Fibroblast of skin of left quadriceps (primary cell): ENCODE data around the gene DYSF.

Source experiments
- DNase-seq, 2 experiments: peaks; one replicate each; pipeline ENCODE4 v3.0.0-alpha.2; 2013; ENCODE audit warnings: low read depth in 2 of 2

Gene DYSF

GRCh38 chr2:71502941-71503738, 49.8 kb downstream of the DYSF start:
- DNase-seq, result no peak

DNA sequence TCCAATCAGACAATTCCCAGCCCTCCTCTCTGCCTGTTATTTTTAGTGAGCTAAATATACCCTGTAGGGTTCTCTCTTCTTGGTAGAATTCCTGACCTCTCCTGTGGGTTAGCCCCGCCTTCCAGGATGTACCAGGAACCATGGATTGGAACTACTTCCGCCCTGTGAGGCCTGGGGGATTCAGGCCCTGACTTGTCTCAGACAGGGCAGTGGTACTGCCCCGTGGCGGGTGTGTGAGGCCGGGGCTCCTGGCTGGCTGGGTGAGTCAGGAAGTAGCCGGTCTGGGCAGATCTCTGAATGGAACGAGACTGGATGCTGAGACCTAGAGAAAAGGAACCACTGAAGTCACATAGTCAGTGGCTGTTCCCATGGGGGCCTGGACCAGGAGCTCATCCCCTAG, 50.5 kb downstream of the DYSF start:
- no peak for DNase-seq

DNA sequence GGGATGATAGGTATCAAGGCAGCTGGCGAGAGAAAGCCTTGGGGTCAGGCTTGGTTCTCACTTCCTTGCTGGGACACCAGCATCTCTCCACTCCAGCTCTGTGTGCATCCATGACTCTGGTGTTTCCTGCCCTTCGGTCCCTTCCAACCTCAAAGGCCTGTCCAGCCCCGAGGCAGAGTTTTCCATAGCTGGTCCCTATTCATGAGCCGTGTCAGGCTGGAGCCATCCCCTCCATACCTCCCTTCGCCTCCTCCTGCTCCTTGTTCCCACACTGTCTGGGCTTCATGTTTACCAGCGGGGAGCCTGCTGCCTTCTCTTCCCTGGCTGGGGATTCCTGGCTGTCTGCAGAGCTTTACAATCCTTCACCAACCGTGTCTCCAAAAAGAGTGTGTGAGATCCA, 51.2 kb downstream of the DYSF start:
- DNase-seq, result no peak

DNA sequence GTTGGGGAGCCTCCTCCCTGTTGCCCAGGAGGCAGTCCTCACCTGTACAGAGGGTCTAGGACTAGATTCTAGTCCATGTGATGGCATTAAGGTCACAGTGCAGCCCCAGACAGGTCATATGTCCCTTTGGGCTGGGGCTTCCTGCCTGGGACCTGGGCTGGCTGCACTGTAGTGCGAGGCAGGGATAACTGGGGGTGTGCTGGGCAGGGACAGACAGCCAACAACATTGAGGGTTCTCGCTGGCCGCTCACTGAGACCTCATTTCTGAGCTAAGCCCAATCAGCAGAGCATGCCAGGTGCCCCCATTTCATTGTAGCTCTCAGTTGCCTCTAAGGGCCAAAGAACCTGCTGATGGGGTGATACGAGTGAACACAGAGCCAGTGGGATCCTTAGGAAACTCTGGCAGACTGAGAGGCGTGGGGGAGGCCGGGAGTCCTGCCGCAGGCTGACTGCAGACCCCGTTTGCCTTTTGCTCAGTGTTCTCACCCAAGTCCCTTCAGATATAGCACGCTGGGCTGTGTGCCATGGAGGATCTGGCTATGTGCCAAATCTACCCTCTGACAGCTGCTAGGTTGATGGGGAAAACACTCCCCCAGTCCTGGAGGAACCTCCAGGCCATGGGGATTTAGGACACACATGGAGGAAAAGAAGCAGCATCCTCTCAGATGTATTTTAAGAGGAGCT, 51.9 kb downstream of the DYSF start:
- no peak for DNase-seq

DNA sequence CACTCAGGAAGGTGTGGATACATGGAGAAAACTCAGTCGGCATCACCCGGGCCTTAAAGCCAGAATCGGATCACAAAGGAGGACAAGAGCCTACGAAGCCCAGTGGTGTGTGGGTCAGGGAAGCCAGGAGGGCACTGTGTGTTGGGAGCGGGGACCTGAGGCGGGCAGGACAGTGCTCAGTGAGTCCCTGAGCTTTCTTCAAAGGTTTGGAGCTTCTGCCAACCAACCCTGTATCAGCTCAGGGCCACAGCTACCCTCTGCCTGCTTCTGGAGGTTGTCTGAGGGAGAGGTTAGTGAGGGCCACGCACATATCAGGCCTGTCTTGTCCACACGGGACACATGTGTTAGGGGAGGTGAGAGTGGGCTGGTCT, 52.4 kb downstream of the DYSF start:
- no peak for DNase-seq

DNA sequence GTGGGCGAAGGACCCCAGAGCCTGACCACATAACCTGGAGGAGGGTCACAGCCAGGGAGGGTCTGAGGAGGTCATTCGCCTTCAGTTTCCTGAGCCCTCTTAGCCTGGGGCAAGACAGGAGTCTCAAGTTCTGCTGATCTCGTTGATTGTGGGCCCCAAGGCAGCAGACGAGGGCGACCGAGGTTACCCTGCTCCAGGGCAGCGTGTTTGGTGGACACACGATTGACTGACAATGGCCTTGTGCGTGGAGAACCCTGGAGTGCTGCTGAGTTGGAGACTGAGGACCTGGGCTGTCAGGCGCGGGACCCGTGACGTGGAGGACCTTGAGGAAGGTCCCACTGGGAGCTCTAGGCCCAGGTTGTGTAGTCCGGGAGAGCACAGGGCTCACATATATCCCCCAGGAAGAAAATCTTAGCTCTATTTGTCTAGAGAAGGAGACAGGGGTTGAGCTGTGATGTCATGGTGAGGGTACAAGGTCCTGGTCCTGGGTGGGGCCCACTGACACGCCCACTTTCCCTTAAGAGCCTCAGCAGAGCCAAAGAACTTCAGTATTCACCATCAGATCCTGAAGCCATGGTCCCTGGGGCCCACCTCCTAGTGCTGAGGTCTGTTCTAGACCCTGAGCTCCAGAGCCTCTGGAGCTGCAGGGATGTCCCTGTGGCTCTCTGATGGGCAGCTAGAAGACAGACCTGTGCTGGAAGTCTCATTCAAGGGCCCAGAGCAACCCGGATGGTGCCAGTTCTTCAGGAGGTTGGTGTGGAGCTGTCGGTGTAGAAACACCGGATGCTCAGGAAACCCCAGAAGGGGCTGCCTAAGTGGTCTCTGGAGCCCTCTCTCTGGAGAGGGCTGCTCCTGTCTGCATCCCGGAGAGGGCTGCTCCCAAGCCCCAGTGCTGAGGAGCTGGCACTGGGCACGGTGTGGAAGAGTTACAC, 53.1 kb downstream of the DYSF start:
- no peak for DNase-seq

DNA sequence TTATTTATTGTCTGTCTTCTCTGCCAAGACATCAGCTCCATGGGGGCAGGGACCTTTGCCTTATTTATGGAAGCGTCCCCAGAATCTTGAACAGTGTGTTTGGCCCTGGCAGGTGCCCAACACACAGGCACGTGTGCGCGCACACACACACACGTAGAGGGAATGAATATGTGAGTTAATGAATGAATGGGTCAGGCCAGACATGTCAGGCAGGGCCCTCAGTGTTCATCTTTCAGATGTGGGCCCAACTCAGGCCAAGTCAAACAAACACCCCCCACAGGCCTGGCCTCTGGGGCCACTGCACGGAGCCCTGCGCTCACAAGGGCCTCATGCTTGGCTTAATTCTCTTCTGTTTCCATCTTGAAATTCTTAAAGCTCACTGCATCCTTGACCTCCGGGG, 54.1 kb downstream of the DYSF start:
- DNase-seq, result no peak

DNA sequence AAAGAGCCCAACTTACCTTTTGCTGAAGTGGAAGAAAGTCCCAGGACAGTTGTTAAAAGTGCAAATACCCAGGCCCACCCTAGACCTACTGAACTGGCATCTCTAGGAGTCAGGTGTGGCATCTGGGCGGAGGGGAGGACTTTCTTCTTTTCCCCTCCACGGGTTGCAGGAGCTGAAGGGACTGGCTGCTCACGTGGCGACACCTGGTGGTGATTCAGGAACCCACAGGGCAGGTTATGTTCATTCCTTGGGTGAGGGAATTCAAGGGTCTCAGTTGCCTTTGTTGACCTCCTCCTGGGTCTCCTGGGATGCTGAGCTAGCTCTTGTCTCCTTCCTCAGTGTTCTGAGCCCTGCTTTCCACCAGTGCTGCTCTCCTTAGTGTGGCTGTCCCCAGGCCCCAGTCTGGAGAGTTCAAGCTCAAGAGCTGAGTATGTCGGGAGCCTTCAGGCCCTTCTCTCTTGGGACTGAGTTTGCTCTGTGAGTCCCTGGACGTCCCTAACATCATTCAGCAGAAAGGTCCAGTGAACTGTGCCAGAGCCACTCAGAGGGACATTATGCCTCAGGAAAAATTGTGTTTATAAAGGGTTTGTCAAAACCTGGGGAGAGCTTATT, 56.9 kb downstream of the DYSF start:
- peak in 1 of 2 experiments; percentile 7 for DNase-seq

DNA sequence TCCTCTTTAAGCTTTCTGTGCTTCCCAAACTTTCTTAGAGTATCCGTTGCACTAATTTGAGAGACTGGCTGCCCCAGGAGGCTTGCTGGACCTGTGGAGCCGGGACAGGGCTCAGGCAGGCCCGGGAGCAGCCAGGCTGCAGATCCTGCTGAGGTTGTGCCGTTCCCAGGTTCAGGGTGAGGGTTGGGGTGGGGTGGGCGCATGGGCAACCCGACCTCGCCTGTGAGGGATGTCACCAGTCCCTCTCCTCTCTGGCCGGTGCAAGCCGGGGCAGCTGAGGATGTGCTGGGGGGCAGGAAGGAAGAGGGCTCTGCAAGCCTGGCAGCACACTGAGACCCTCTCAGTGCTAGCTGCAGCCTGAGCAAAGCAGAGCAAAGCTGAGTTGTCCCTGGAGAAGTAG, 57.6 kb downstream of the DYSF start:
- no peak for DNase-seq

DNA sequence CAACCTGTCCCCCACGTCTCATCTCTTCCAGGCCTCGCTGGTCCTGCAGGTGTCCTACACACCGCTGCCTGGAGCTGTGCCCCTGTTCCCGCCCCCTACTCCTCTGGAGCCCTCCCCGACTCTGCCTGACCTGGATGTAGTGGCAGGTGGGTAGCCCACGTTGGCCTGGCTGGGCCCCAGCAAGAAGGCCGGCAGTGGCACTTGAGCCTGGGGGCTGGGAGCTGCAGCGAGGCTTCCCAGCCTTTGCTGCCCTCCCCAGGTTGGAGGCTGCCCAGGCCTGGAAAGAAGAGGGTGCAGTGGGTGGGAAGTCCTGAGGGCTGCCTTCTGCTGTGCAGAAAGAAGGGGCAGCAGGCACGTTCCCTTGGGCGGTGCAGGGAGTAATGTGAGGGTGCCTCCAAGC, 58.4 kb downstream of the DYSF start:
- no peak for DNase-seq

- no peak for DNase-seq
Measured at GRCh38 chr2:71512386-71512785, 59.0 kb downstream of the DYSF start.

- DNase-seq, result no peak
Measured at GRCh38 chr2:71513096-71513495, 59.7 kb downstream of the DYSF start.

DNA sequence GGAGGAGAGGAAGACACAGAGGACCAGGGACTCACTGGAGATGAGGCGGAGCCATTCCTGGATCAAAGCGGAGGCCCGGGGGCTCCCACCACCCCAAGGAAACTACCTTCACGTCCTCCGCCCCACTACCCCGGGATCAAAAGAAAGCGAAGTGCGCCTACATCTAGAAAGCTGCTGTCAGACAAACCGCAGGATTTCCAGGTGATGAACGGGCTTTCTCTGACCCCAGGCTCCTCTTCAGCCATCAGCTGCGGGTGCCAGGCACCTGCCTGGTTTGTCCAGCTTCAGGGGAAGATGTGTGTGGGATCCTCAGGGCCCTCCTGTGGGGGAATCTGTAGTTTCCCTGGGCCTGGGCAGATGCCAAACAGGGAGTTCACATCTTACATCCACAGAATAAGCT, 60.4 kb downstream of the DYSF start:
- no peak for DNase-seq

- DNase-seq, result no peak
Measured at GRCh38 chr2:71516253-71516888, 63.0 kb downstream of the DYSF start.

DNA sequence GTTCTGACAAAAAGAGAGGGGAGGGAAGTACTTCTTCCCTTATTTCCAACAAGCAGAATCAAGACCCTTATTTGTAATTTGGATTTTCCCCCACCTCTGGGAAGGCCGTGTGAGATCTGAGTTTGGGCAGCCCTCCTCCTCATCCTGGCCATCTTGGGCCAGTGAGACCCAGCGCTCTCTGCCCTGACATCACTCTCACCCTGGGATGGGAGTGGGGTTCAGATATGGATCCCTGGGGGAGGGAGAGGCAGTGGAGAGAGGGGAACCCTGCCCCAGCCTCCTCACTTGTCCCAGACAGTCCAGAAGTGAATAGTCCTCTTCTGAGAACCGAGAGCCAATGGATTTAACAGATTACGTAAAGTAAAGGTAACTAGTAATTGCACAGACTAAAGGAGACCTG, 64.5 kb downstream of the DYSF start:
- no peak for DNase-seq

- no peak for DNase-seq
Measured at GRCh38 chr2:71521436-71521950, 68.1 kb downstream of the DYSF start.

- DNase-seq, result no peak
Measured at GRCh38 chr2:71524476-71524875, 71.1 kb downstream of the DYSF start.

DNA sequence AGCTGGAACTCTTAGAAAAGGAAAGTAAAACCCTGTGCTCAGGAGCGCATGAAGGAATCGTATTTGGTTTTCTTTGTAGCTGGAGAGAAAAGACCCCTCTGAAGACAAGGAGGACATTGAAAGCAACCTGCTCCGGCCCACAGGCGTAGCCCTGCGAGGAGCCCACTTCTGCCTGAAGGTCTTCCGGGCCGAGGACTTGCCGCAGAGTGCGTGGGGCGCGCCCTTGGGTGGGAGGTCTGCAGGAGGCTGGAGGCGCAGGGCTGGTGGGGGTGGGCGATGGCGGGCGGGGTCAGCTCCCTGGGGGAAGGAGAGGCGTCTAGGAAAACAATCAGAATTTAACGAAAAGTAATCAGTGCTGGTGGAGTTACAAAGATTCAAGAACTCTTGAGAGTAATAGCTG, 72.8 kb downstream of the DYSF start:
- no peak for DNase-seq

- DNase-seq, result no peak
Measured at GRCh38 chr2:71526975-71527374, 73.6 kb downstream of the DYSF start.

- DNase-seq, result no peak
Measured at GRCh38 chr2:71528131-71528591, 74.8 kb downstream of the DYSF start.

- no peak for DNase-seq
Measured at GRCh38 chr2:71528749-71529148, 75.4 kb downstream of the DYSF start.
